GM12872 (cell line): ENCODE results near the gene PPM1L.
A peak's percentile ranks its signal among the peaks of the same experiment; 100 is the strongest.

ENCODE experiments used
- TF ChIP-seq, protein P1 (sequence below): IDR thresholded peaks from 3 replicates; pipeline ENCODE4 v1.5.1; 2011; ENCODE audit warnings: low read depth, mild to moderate bottlenecking, low read length, moderate library complexity; ENCODE audit not compliant: insufficient read depth

PPM1L gene

GRCh38 chr3:160949460-160949859 is 193.4 kb downstream of the PPM1L start:
- TF ChIP-seq, protein P1, sequence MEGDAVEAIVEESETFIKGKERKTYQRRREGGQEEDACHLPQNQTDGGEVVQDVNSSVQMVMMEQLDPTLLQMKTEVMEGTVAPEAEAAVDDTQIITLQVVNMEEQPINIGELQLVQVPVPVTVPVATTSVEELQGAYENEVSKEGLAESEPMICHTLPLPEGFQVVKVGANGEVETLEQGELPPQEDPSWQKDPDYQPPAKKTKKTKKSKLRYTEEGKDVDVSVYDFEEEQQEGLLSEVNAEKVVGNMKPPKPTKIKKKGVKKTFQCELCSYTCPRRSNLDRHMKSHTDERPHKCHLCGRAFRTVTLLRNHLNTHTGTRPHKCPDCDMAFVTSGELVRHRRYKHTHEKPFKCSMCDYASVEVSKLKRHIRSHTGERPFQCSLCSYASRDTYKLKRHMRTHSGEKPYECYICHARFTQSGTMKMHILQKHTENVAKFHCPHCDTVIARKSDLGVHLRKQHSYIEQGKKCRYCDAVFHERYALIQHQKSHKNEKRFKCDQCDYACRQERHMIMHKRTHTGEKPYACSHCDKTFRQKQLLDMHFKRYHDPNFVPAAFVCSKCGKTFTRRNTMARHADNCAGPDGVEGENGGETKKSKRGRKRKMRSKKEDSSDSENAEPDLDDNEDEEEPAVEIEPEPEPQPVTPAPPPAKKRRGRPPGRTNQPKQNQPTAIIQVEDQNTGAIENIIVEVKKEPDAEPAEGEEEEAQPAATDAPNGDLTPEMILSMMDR: no peak

GRCh38 chr3:160950542-160950941 is 194.5 kb downstream of the PPM1L start:
- TF ChIP-seq, protein P1: no peak

DNA sequence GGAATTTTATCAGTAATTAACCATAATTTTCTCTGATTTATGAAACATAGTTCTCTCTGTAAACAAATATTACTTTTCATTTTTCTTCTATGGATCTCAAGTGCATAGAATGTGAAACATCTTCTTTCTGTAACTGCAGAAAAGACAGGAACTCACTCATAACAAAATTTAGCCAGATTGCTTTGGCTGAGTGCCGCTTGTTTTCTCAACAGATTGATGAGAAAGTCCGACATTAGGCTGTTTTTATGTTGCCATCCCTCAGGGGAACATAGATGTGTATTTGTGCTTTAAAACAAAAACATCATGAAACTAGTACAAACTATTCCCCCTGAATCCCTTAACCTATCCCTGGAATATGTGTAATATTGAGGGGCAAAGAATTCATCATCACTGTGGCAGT is 194.9 kb downstream of the PPM1L start:
- TF ChIP-seq, protein P1: no peak

GRCh38 chr3:160951642-160952487 is 195.8 kb downstream of the PPM1L start:
- TF ChIP-seq, protein P1: no peak

DNA sequence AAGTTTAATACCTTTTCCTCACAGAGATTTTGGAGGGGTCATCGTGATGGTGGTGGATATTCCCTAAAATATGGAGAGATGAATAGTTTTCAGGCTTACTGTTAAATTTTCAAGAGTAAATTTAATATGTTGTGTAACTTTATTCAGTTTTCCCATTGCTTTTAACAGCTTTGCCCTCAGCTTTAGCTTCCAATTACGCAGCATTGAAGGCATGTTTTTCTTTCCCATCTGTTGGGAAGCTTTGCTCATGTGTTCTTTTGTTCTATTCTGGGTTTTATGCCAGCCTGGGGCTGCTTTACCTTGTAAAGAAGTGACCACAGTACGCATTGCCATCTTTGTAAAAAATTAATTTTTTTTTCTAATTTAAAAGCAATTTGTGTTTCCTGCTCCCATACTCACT is 197.7 kb downstream of the PPM1L start:
- TF ChIP-seq, protein P1: no peak

DNA sequence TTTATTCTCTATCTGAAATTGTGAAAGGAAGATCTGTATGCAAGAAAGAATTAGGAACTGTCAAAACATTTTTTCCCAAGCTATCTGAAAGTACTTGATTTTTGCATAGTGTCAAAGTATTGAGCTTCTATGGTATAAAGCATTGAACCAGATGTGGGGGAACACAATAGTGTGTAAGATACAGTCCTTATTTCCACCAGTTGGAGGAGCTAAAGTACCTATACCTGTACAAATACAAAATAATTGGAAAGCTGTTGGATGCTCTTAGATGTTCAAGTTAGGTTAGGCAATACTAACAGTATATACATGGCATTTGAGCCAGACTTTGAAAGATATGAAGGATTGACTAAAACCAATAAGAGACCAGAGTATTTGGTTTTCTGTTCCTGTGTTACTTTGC is 200.8 kb downstream of the PPM1L start:
- TF ChIP-seq, protein P1: peak; percentile 50; the same call in 2 of the 3 replicates

- TF ChIP-seq, protein P1: no peak
These were observed 204.5 kb downstream of the PPM1L start for GRCh38 chr3:160960568-160960967.
